Lung (tissue), 12 donors: ENCODE measurements around the gene GLIS1. TPM values are rescaled to one million over a fixed set of nuclear protein-coding genes. Genes with fewer than 3 reads are reported as not detected.

Experiments
- ATAC-seq: fragments of 200-7000 bp; cut with Tn5 transposase; one replicate; pipeline ENCODE4 v1.9.1; 2020; ENCODE audit warnings: moderate number of reproducible peaks; ENCODE audit not compliant: insufficient read depth, low FRiP score
- DNase-seq, 3 donors: peaks; one replicate each; pipeline ENCODE4 v3.0.0-alpha.2; 2013 to 2017
- H3K27ac ChIP-seq, 2 donors: one replicate each; pipeline ENCODE4 v1.5.1; 2013; ENCODE audit warnings: mild to moderate bottlenecking in 2 of 2, moderate library complexity in 2 of 2, control low read depth in 1 of 2, inconsistent platforms in 1 of 2, low read depth in 1 of 2, low read length in 1 of 2
- H3K27me3 ChIP-seq, 3 donors: one replicate each; pipeline ENCODE4 v1.5.1; 2013; ENCODE audit warnings: low read length in 2 of 3; ENCODE audit not compliant: control insufficient read depth in 3 of 3, insufficient read depth in 3 of 3
- H3K36me3 ChIP-seq, 4 donors: one replicate each; pipeline ENCODE4 v1.5.1; 2013; ENCODE audit warnings: low read length in 4 of 4, mild to moderate bottlenecking in 1 of 4, moderate library complexity in 1 of 4; ENCODE audit not compliant: control insufficient read depth in 4 of 4, insufficient read depth in 4 of 4
- H3K4me1 ChIP-seq, 5 donors: one replicate each; pipeline ENCODE4 v1.5.1; 2013; ENCODE audit warnings: low read length in 5 of 5, mild to moderate bottlenecking in 2 of 5, moderate library complexity in 1 of 5; ENCODE audit not compliant: control insufficient read depth in 5 of 5, insufficient read depth in 5 of 5
- H3K4me3 ChIP-seq: one replicate; pipeline ENCODE4 v1.5.1; 2013; ENCODE audit warnings: mild to moderate bottlenecking, control low read depth, moderate library complexity
- H3K9ac ChIP-seq, 2 donors: one replicate each; pipeline ENCODE4 v1.5.1; 2013; ENCODE audit warnings: low read length in 2 of 2, control low read depth in 1 of 2; ENCODE audit not compliant: insufficient read depth in 1 of 2
- H3K9me3 ChIP-seq, 4 donors: one replicate each; pipeline ENCODE4 v1.5.1; 2013; ENCODE audit warnings: low read length in 3 of 4, mild to moderate bottlenecking in 1 of 4, moderate library complexity in 1 of 4; ENCODE audit not compliant: control insufficient read depth in 4 of 4, insufficient read depth in 3 of 4
- WGBS, 2 donors: extraction: QIAGEN DNeasy Blood & Tissue Kit; methylation state at CpG; one replicate each; pipeline ENCODE4 v1.1.7; 2013; 5-methylcytosine and 5-hydroxymethylcytosine counted together
- polyA plus RNA-seq, 2 donors: library from polyadenylated mRNA; stranded (reverse); fragments of 200-250 nt; gene quantifications; one replicate each; pipeline ENCODE4 v1.2.1, GENCODE V29; 2013
- total RNA-seq, 2 donors: library from RNA; depleted of rRNA in 1 of 2; stranded (reverse); fragments of >200 nt in 1 of 2; gene quantifications; one replicate each; pipeline ENCODE4 v1.2.1, GENCODE V29; 2014 to 2021
- TF ChIP-seq, protein P1 (sequence below): IDR thresholded peaks from 2 replicates; pipeline ENCODE4 v1.5.1; 2012; ENCODE audit warnings: mild to moderate bottlenecking; ENCODE audit errors: control extremely low read depth, extremely low read depth
- donor health status: control.
- donor health status: control.
- donor health status: Bipolar disorder and iron deficiency.
- donor health status: healthy.
- donor health status: DM: yes; HTN: yes; CAD: no.

The GLIS1 gene
- total and polyA plus RNA-seq, 4 donors, result 0.05 to 0.18 (median 0.17) TPM; not detected in 1

DNA sequence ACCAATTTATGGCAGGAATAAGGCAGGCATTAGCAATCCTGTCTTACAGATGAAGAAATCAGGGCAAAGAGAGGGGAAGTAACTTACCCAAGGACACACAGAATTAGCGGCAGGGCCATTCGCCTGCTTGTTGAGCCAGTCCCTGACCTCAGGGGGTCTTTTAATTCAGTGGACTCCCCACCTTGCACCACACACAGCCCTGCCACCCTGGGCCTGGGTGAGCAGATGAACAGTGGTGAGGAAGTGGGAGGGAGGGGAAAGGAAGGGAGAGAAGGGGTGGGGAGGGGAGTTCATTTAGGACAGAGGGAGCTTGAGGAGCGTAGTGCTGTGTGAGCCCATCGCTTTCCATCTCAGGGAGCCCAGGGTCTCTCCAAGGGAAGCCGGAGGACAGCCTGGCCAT, 34.7 kb downstream of the GLIS1 start:
- no peak for ATAC-seq
- Histone ChIP-seq H3K36me3 (no peaks in the 10 kb centered on the region), H3K27ac (no peak overlapping the region), H3K9me3 (peaks cover 0 to 2% (median 0%) of the 10 kb centered on the region in 4 donors), H3K4me3 (no peak overlapping the region), H3K4me1 (peaks cover 0 to 6% (median 0%) of the 10 kb centered on the region in 5 donors), H3K27me3 (peaks cover 0 to 16% (median 0%) of the 10 kb centered on the region in 3 donors), H3K9ac (no peak overlapping the region)
- TF ChIP-seq, protein P1, sequence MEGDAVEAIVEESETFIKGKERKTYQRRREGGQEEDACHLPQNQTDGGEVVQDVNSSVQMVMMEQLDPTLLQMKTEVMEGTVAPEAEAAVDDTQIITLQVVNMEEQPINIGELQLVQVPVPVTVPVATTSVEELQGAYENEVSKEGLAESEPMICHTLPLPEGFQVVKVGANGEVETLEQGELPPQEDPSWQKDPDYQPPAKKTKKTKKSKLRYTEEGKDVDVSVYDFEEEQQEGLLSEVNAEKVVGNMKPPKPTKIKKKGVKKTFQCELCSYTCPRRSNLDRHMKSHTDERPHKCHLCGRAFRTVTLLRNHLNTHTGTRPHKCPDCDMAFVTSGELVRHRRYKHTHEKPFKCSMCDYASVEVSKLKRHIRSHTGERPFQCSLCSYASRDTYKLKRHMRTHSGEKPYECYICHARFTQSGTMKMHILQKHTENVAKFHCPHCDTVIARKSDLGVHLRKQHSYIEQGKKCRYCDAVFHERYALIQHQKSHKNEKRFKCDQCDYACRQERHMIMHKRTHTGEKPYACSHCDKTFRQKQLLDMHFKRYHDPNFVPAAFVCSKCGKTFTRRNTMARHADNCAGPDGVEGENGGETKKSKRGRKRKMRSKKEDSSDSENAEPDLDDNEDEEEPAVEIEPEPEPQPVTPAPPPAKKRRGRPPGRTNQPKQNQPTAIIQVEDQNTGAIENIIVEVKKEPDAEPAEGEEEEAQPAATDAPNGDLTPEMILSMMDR, result no peak
- WGBS, 2 donors, result 90 to 91% methylated on average over 5 of the region's 5 CpGs
- DNase-seq, result no peak

DNA sequence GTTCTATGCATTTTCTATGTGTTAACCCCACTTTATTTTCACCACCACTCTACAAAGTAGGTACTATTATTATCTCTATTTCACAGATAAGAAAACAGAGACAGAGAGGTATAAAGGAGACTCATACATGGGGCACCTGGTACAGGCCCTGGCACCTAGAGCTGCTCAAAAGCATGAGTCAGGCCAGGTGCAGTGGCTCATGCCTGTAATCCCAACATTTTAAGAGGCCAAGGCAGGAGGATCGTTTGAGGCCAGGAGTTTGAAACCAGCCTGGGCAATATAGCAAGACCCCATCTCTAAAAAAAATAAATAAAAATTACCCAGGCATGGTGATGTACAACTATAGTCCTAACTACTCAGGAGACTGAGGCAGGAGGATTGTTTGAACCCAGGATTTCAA, 35.8 kb downstream of the GLIS1 start:
- H3K4me1 ChIP-seq, result no peaks in the 10 kb centered on the region
- no peaks in the 10 kb centered on the region for H3K36me3 ChIP-seq
- TF ChIP-seq, protein P1, result no peak
- WGBS, 2 donors, result 79 to 89% methylated on average over 1 of the region's 1 CpG
- H3K27ac ChIP-seq, result no peak overlapping the region
- DNase-seq (no peak), ATAC-seq (no peak)
- no peak overlapping the region for H3K9ac ChIP-seq
- peaks cover 0 to 16% (median 0%) of the 10 kb centered on the region in 3 donors for H3K27me3 ChIP-seq
- peaks cover 0 to 2% (median 0%) of the 10 kb centered on the region in 4 donors for H3K9me3 ChIP-seq
- H3K4me3 ChIP-seq, result no peak overlapping the region

DNA sequence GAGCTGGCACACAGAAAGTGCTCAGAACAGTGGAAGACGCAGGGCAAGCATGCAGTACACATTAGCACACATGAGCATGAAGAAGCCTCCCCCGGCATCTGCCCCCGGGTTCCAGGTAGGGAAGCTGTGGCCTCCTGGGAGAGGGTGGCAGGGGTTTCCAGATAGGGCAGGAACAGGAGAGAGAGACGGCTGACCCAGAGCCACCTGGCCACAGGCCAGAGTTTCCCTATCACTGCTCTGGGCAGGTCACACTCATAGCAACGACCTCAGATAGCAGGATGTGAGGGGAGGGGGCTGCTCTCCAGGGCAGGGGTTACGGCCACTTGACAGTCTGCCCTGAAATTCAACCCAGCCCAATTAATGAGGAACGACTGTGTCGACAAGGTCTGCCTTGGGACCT, 36.6 kb downstream of the GLIS1 start:
- TF ChIP-seq, protein P1, result no peak
- 53 to 68% methylated on average over 8 of the region's 8 CpGs for WGBS, 2 donors
- Histone ChIP-seq H3K9me3 (peaks cover 0 to 2% (median 0%) of the 10 kb centered on the region in 4 donors), H3K27ac (no peak overlapping the region), H3K9ac (no peak overlapping the region), H3K36me3 (no peaks in the 10 kb centered on the region), H3K27me3 (peaks cover 0 to 16% (median 0%) of the 10 kb centered on the region in 3 donors), H3K4me3 (no peak overlapping the region), H3K4me1 (no peaks in the 10 kb centered on the region)
- no peak for ATAC-seq
- no peak for DNase-seq

DNA sequence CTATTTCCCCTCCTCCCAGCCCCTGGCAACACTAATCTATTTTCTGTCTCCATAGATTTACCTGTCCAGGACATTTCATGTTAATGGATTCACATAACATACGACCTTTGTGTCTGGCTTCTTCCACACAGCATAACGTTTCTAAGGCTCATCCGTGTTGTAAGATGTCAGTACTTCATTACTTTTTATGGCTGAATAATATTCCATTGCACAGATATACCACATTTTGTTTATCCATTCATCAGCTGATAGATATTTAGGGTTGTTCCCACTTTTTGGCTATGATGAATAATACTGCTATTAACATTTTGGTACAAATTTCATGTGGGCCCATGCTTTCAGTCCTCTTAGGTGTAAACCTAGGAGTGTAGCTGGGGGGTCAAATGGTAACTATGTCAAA, 38.2 kb downstream of the GLIS1 start:
- TF ChIP-seq, protein P1, result no peak
- no peak for ATAC-seq
- WGBS, 2 donors, result 91 to 92% methylated on average over 3 of the region's 3 CpGs
- no peaks in the 10 kb centered on the region for H3K4me1 ChIP-seq
- H3K36me3 ChIP-seq, result no peaks in the 10 kb centered on the region
- peaks cover 0 to 2% (median 0%) of the 10 kb centered on the region in 4 donors for H3K9me3 ChIP-seq
- no peak overlapping the region for H3K27ac ChIP-seq
- peaks cover 0 to 8% (median 0%) of the 10 kb centered on the region in 3 donors for H3K27me3 ChIP-seq
- H3K9ac ChIP-seq, result no peak overlapping the region
- H3K4me3 ChIP-seq, result no peak overlapping the region
- DNase-seq, result no peak
